Suprapubic skin (tissue), 4 donors: ENCODE measurements around the gene MARCKS.

Experiments used
- POLR2A ChIP-seq, 2 donors: fragments of 450-650 bp; IDR thresholded peaks; one replicate each; pipeline ENCODE4 v1.6.1; 2017; ENCODE audit warnings: antibody characterized with exemption in 2 of 2, mild to moderate bottlenecking in 2 of 2, moderate library complexity in 2 of 2
- POLR2AphosphoS5 ChIP-seq, 3 donors: sonication (generic); formaldehyde crosslinking; IDR thresholded peaks; one replicate each; pipeline ENCODE4 v1.6.1; 2017; ENCODE audit warnings: antibody characterized with exemption in 3 of 3

- TF ChIP-seq POLR2A (IDR thresholded peaks at IDR 0.05), result no peak
- no peak for TF ChIP-seq POLR2AphosphoS5 (IDR thresholded peaks at IDR 0.05)
Measured at GRCh38 chr6:113888493-113888892, 31.3 kb downstream of the MARCKS start.
